Pancreas (tissue), 10 donors: ENCODE results near the gene PDCD1LG2. TPM values are rescaled to one million over a fixed set of nuclear protein-coding genes. Genes with fewer than 3 reads are reported as not detected.

Experiments
- ATAC-seq, 4 donors: fragments of 200-7000 bp; cut with Tn5 transposase; one replicate each; pipeline versions ENCODE4 v1.8.0 to v1.9.1; 2020; ENCODE audit warnings: mild to moderate bottlenecking in 4 of 4, moderate library complexity in 4 of 4
- DNase-seq, 6 donors: peaks; one replicate each; pipeline ENCODE4 v3.0.0-alpha.2; 2020
- FAIRE-seq: peaks from 2 replicates; lab custom pipeline; 2012; peaks lifted over from hg19 to GRCh38; lab: Jason Lieb, UNC
- H3K27ac ChIP-seq, 4 donors: fragments of 200-600 bp; sonication (generic); 1 replicate in 3 of 4; 2 replicates in 1 of 4; pipeline versions ENCODE4 v1.5.0 to v1.8.0; 2020
- H3K27me3 ChIP-seq, 4 donors: fragments of 200-600 bp; one replicate each; pipeline ENCODE4 v1.8.0; 2021
- H3K36me3 ChIP-seq, 3 donors: fragments of 200-600 bp; sonication (generic) in 1 of 3; one replicate each; pipeline versions ENCODE4 v1.5.0 to v1.8.0; 2020 to 2021
- H3K4me1 ChIP-seq, 3 donors: fragments of 200-600 bp; one replicate each; pipeline ENCODE4 v1.8.0; 2021
- H3K4me3 ChIP-seq, 4 donors: fragments of 200-600 bp; sonication (generic) in 2 of 4; one replicate each; pipeline versions ENCODE4 v1.5.0 to v1.8.0; 2020 to 2021
- H3K9me3 ChIP-seq, 4 donors: fragments of 200-600 bp; one replicate each; pipeline ENCODE4 v1.8.0; 2021
- WGBS, 2 donors: extraction: QIAGEN DNeasy Blood & Tissue Kit; methylation state at CpG; one replicate each; pipeline ENCODE4 v1.1.7; 2013; 5-methylcytosine and 5-hydroxymethylcytosine counted together
- intact Hi-C, 3 donors: fragments of 100-400 bp; cut with DNase I; formaldehyde crosslinking; loops; one replicate each; pipeline versions ENCODE4 v1.11.1 to v1.14.2; 2022
- polyA plus RNA-seq, 2 donors: library from polyadenylated mRNA; stranded (reverse); fragments of 200-250 nt; gene quantifications; one replicate each; pipeline ENCODE4 v1.2.3, GENCODE V29; 2013
- total RNA-seq, 6 donors: library from RNA; stranded (reverse); fragmentation: NEBNext Ultra II Directional in 4 of 6; extraction: Animal tissue kit (Norgen Biotek cat#: 25700) in 4 of 6; gene quantifications; one replicate each; pipeline versions ENCODE4 v1.2.1 to v1.2.4, GENCODE V29; 2021 to 2023
- TF ChIP-seq, protein P1 (sequence below), 4 donors: fragments of 200-600 bp; sonication (generic) in 3 of 4; IDR thresholded peaks; one replicate each; pipeline versions ENCODE4 v1.5.0 to v1.8.0; 2021; ENCODE audit warnings: antibody characterized with exemption in 4 of 4
- donor health status: healthy with polysubstance abuse.
- donor health status: DM: no; HTN: no; CAD: no; lungs with moderate emphysema.
- donor health status: DM: no; HTN: no; CAD: no.
- donor health status: control.
- donor health status: control.
- donor health status: Bipolar disorder and iron deficiency.
- donor health status: DM: yes; HTN: yes; CAD: no.
- donor health status: DM: no; HTN: no; CAD: no.
- donor health status: DM: no; HTN: no; CAD: no.
- donor health status: DM: yes; HTN: yes; CAD: no.

The PDCD1LG2 gene
- total and polyA plus RNA-seq, 8 donors, result 0.08 to 0.43 (median 0.17) TPM; not detected in 1

DNA sequence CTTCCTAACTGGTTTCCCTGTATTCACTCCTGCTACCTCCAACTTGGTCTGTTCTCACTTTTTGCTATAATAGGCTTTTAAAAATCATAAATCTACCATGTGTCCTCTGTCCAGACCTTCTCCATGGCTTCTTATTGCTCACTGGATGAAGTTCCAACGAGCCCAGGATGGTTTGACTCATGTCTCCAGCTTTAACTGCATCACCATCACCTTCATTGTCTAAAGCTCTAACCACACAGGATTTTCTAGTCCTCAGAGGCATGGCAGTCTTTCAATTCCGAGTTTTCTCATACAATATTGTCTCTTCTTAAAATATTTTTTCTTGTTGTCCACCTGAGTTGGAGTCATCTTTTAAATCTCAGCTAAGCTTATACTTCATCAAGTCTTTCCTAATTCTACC is 49.3 kb downstream of the PDCD1LG2 start:
- intact Hi-C loops, result no loop called here
- FAIRE-seq, result no peak
- H3K36me3 ChIP-seq, result no peaks in the 10 kb centered on the region
- no peak for DNase-seq
- no peak overlapping the region for H3K4me3 ChIP-seq
- no peaks in the 10 kb centered on the region for H3K4me1 ChIP-seq
- ATAC-seq, result no peak
- H3K27ac ChIP-seq, result no peak overlapping the region
- WGBS, 2 donors, result 38 to 56% methylated on average over 2 of the region's 2 CpGs
- TF ChIP-seq, protein P1, sequence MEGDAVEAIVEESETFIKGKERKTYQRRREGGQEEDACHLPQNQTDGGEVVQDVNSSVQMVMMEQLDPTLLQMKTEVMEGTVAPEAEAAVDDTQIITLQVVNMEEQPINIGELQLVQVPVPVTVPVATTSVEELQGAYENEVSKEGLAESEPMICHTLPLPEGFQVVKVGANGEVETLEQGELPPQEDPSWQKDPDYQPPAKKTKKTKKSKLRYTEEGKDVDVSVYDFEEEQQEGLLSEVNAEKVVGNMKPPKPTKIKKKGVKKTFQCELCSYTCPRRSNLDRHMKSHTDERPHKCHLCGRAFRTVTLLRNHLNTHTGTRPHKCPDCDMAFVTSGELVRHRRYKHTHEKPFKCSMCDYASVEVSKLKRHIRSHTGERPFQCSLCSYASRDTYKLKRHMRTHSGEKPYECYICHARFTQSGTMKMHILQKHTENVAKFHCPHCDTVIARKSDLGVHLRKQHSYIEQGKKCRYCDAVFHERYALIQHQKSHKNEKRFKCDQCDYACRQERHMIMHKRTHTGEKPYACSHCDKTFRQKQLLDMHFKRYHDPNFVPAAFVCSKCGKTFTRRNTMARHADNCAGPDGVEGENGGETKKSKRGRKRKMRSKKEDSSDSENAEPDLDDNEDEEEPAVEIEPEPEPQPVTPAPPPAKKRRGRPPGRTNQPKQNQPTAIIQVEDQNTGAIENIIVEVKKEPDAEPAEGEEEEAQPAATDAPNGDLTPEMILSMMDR (IDR thresholded peaks at IDR 0.05), result no peak
- no peaks in the 10 kb centered on the region for H3K9me3 ChIP-seq
- H3K27me3 ChIP-seq, result no peaks in the 10 kb centered on the region

DNA sequence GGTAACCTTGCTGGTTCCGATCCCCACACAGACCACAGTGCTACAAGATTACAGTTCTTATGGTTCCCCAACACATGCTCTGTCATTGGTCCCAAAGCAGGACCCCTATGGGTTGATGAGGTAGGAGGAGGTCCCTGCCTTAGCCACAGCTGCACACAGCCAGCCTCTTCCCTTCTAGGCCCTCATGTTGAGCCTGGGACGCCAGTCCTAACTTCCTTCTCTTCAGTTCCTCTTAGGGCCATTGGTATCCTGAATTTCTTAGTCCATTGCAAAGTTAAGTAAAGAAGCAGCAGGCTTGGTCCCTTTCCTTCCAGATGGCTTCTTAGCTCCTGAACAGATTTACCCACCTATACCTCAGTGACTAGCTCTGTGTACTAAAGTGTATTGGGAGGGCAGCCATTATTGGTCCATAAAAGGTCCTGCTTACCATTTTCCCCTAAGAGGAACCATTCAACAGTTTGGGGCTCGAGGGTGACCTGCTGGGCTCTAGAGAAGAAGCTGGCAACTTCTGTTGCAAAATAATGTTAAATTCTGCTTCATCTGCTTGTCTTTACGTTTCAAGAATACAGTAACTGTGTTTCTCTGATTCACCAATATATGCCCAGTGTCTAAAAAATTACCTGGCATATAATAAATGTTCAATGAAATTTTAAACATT is 50.2 kb downstream of the PDCD1LG2 start:
- H3K4me3 ChIP-seq, result no peak overlapping the region
- no peaks in the 10 kb centered on the region for H3K4me1 ChIP-seq
- H3K36me3 ChIP-seq, result no peaks in the 10 kb centered on the region
- FAIRE-seq, result no peak
- H3K27me3 ChIP-seq, result no peaks in the 10 kb centered on the region
- intact Hi-C loops, result no loop called here
- peak in 1 of 4 donors; percentile 58 for ATAC-seq
- DNase-seq, result no peak
- TF ChIP-seq, protein P1 (IDR thresholded peaks at IDR 0.05), result no peak
- WGBS, 2 donors, result 71 to 77% methylated on average over 4 of the region's 4 CpGs
- no peak overlapping the region for H3K27ac ChIP-seq
- H3K9me3 ChIP-seq, result no peaks in the 10 kb centered on the region

DNA sequence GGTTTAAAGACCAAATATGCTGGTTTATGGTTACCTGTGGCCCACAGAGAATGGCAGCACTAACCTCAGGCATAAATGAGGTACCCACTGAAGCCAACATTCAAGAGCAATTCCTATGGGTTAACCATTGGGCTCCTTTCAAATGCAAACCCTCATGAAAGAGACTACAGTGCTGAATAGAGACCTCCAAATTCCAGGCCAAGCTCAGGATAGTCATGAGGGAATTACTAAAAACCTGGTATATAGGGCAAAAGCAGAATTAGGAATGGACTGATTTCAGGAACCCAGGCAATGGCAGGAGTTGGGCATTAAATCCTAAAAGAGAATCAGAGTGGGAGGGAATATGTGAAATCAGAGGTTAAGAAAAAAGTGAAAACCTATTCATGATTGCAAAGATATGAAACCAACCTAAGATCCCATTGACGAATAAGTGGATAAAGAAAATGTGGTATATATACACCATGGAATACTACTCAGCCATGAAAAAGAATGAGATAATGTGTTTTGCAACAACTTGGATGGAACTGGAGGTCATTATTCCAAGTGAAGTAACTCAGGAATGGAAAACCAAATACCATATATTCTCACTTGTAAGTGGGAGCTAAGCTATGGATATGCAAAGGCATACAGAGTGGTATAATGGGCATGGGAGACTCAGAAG is 51.6 kb downstream of the PDCD1LG2 start:
- Histone ChIP-seq H3K27me3 (no peaks in the 10 kb centered on the region), H3K4me1 (no peaks in the 10 kb centered on the region), H3K4me3 (no peak overlapping the region), H3K27ac (no peak overlapping the region), H3K9me3 (no peaks in the 10 kb centered on the region), H3K36me3 (no peaks in the 10 kb centered on the region)
- TF ChIP-seq, protein P1 (IDR thresholded peaks at IDR 0.05), result no peak
- intact Hi-C loops, result no loop called here
- 87 to 94% methylated on average over 1 of the region's 1 CpG for WGBS, 2 donors
- no peak for DNase-seq
- ATAC-seq, result no peak
- no peak for FAIRE-seq

DNA sequence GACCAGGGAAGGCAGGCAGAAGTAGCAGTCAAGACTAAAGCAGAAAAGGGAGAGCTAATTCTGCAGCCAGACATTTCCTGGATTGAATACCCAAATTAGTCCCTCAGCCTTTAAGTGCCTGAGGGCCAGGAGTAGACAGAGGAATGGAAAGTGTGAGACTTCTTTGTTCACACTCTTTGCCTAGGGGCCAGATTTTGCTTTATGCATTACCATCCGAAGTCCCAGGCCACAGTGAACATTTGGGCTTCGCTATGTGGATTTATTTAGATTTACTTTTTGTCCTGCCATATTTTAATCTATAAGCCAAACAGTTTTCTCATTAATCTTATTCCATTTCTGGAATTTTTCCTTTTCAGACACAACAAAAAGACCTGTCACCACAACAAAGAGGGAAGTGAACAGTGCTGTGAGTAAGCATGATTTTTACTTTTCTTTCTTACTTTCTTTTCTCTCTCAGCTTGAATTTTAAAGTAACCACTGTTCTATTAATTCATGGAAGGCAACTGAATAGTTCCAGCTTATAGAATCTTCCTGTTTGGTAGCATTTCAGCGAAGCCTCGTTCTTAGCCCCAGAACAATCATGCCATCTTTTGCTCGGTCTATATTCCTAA is 52.6 kb downstream of the PDCD1LG2 start:
- DNase-seq (no peak), ATAC-seq (no peak), FAIRE-seq (no peak)
- no peaks in the 10 kb centered on the region for H3K4me1 ChIP-seq
- 77 to 81% methylated on average over 5 of the region's 5 CpGs for WGBS, 2 donors
- TF ChIP-seq, protein P1 (IDR thresholded peaks at IDR 0.05), result no peak
- H3K27me3 ChIP-seq, result no peaks in the 10 kb centered on the region
- intact Hi-C loops, result no loop called here
- no peak overlapping the region for H3K4me3 ChIP-seq
- H3K9me3 ChIP-seq, result no peaks in the 10 kb centered on the region
- H3K36me3 ChIP-seq, result no peaks in the 10 kb centered on the region
- no peak overlapping the region for H3K27ac ChIP-seq
